ENCODE measurements around the gene CLIC4.
"Not testable (repeated sequence)": the region's sequence is repeated elsewhere in the genome, so short reads cannot be mapped to it uniquely, and the experiment has no call there.

The CLIC4 gene

DNA sequence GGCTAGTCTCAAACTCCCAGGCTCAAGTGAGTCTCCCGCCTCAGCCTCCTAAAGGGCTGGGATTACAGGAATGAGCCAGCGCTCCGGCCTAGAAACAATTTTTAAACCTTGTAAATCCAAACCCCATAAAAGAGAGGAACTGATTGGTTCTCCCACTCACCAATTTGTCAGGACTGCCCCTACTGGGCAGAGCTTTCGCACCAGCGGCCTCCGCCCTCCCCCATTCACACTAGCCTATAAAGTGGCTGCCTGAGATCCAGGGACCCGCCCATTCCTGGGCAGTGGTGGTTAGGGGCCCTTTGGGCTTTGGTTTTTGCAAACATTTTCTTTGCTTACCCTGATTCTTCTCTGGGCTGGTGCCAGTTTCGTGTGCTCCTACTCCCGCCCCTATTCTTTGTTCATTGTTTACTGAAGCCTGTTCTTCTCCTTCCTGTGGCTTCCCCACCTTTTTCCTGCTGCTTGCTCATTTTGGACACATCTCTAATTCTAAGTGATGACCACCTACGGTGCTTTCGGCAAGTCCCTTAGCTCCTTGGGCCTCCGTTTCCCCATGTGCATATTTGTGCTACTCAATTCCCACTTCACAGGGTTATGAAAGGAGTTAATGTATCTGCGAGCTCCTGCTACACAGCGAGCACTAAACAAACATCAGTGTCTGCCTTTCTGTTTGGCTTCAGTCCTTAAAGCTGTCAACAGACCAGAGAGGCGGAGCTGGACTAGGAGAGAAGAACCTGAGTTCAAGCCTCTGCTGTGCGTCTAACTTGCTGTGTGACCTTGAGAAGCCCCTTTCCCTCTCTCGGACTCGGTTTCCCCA is 39.8 kb upstream of the CLIC4 start:
- TF ChIP-seq POLR2AphosphoS5 (IDR thresholded peaks at IDR 0.05; ENCODE audit: low read depth, low read length) = no peak
- peak; percentile 19; the same call in 1 of the 2 replicates for TF ChIP-seq SPI1 (IDR thresholded peaks at IDR 0.05; ENCODE audit: low read depth, low read length)
- TF ChIP-seq PAX5 (IDR thresholded peaks at IDR 0.05; ENCODE audit: insufficient read depth, low read length, severe bottlenecking) = no peak
- TF ChIP-seq POLR2A (IDR thresholded peaks at IDR 0.05; ENCODE audit: low read depth, low read length) = no peak
- DNase-seq (ENCODE audit: insufficient read length, low spot score) (peak; percentile 74), FAIRE-seq (peak; percentile 28)

DNA sequence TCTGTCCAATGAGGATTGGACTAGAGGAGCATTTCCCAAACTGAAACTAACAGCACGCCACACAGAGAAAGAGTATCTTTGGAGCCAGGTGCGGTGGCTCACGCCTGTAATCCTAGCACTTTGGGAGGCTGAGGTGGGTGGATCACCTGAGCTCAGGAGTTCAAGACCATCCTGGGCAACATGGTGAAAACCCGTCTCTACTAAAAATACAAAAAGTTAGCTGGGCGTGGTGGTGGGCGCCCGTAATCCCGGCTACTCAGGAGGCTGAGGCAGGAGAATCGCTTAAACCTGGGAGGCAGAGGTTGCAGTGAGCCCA is 39.2 kb upstream of the CLIC4 start:
- FAIRE-seq; DNase-seq (ENCODE audit: insufficient read length, low spot score): not testable (repeated sequence)

DNA sequence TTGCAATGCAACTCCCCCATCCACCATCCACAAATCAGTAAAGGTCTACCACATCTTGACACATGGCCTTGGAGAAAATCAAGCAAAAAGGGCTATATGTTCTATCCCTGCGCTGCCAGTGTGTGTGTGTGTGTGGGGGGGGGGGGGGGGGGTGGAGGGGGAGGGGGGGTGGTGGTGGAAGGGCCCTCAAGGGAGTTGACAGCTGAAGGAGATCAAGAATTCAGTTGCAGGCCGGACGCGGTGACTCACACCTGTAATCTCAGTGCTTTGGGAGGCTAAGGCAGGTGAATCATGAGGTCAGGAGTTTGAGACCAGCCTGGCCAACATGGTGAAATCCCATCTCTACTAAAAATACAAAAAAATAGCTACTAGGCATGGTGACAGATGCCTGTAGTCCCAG is 37.6 kb upstream of the CLIC4 start:
- no peak for TF ChIP-seq PAX5 (IDR thresholded peaks at IDR 0.05; ENCODE audit: insufficient read depth, low read length, severe bottlenecking)
- no peak for TF ChIP-seq POLR2A (IDR thresholded peaks at IDR 0.05; ENCODE audit: low read depth, low read length)
- TF ChIP-seq SPI1 (IDR thresholded peaks at IDR 0.05; ENCODE audit: low read depth, low read length) = no peak
- TF ChIP-seq TAF1 (IDR thresholded peaks at IDR 0.05; ENCODE audit: low read depth, low read length) = no peak
- TF ChIP-seq POU2F2 (IDR thresholded peaks at IDR 0.05; ENCODE audit: low read depth, low read length) = no peak
- no peak for TF ChIP-seq POLR2AphosphoS5 (IDR thresholded peaks at IDR 0.05; ENCODE audit: low read depth, low read length)
- DNase-seq (ENCODE audit: insufficient read length, low spot score) = no peak
- no peak for FAIRE-seq

- DNase-seq (ENCODE audit: insufficient read length, low spot score) (no peak), FAIRE-seq (no peak)
- TF ChIP-seq SPI1 (IDR thresholded peaks at IDR 0.05; ENCODE audit: low read depth, low read length) (peak; percentile 93), POLR2A (IDR thresholded peaks at IDR 0.05; ENCODE audit: low read depth, low read length) (no peak)
Measured at GRCh38 chr1:24708938-24709337, 36.3 kb upstream of the CLIC4 start.

DNA sequence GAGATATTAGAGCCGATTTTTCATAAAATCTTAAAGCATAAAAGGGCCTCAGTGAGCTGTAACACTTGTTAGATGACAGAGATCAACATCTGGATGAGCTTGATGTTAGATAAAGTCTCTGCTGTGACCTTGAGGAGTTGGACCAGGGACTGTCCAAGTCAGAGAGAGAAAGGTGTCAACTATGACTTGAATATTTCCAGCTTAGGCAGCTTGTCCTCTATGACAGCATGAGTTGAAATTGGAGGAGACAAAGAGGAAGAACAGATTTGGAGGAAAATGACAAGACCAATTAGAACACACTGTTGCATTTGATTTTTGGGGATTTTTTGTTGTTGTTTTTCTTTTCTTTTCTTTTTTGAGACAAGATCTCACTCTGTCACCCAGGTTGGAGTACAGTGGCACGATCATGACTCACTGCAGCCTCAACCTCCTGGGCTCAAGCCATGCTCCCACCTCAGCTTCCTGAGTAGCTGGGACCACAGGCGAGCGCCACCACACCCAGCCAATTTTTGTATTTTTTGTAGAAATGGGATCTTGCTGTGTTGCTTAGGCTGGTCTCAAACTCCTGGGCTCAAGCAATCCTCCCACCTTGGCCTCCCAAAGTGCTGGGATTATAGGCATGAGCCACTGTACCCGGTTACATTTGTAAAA is 35.3 kb upstream of the CLIC4 start:
- FAIRE-seq = no peak
- TF ChIP-seq POU2F2 (IDR thresholded peaks at IDR 0.05; ENCODE audit: low read depth, low read length) = no peak
- TF ChIP-seq PAX5 (IDR thresholded peaks at IDR 0.05; ENCODE audit: insufficient read depth, low read length, severe bottlenecking) = no peak
- no peak for TF ChIP-seq POLR2A (IDR thresholded peaks at IDR 0.05; ENCODE audit: low read depth, low read length)
- no peak for TF ChIP-seq POLR2AphosphoS5 (IDR thresholded peaks at IDR 0.05; ENCODE audit: low read depth, low read length)
- TF ChIP-seq SPI1 (IDR thresholded peaks at IDR 0.05; ENCODE audit: low read depth, low read length) = no peak
- no peak for TF ChIP-seq TAF1 (IDR thresholded peaks at IDR 0.05; ENCODE audit: low read depth, low read length)
- DNase-seq (ENCODE audit: insufficient read length, low spot score) = no peak

- TF ChIP-seq SPI1 (IDR thresholded peaks at IDR 0.05; ENCODE audit: low read depth, low read length) = no peak
- no peak for TF ChIP-seq POLR2A (IDR thresholded peaks at IDR 0.05; ENCODE audit: low read depth, low read length)
- TF ChIP-seq POLR2AphosphoS5 (IDR thresholded peaks at IDR 0.05; ENCODE audit: low read depth, low read length) = no peak
- no peak for TF ChIP-seq TAF1 (IDR thresholded peaks at IDR 0.05; ENCODE audit: low read depth, low read length)
- TF ChIP-seq PAX5 (IDR thresholded peaks at IDR 0.05; ENCODE audit: insufficient read depth, low read length, severe bottlenecking) = no peak
- no peak for TF ChIP-seq POU2F2 (IDR thresholded peaks at IDR 0.05; ENCODE audit: low read depth, low read length)
- DNase-seq (ENCODE audit: insufficient read length, low spot score) (no peak), FAIRE-seq (no peak)
Measured at GRCh38 chr1:24711329-24711728, 33.9 kb upstream of the CLIC4 start.

DNA sequence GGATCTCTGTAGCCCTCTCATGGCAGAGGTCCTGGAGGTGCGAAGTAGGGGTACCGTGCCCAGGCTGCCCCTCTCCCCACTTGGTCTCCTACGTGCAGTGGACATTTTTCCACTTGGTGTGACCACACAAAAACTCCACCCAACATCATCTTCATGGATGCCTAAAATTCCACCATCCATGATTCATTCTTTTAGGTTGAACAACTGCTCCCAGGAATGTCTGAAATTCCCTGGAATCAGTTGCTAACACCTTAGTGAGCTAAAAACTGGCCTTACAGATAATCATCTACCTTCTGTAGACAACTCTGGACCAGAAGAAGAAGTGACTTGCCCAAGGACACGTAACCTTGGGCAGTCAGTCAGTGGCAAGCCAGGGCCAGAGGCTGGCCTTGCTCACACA is 32.1 kb upstream of the CLIC4 start:
- no peak for TF ChIP-seq POLR2AphosphoS5 (IDR thresholded peaks at IDR 0.05; ENCODE audit: low read depth, low read length)
- TF ChIP-seq SPI1 (IDR thresholded peaks at IDR 0.05; ENCODE audit: low read depth, low read length) = no peak
- no peak for TF ChIP-seq TAF1 (IDR thresholded peaks at IDR 0.05; ENCODE audit: low read depth, low read length)
- TF ChIP-seq POU2F2 (IDR thresholded peaks at IDR 0.05; ENCODE audit: low read depth, low read length) = no peak
- no peak for TF ChIP-seq POLR2A (IDR thresholded peaks at IDR 0.05; ENCODE audit: low read depth, low read length)
- no peak for TF ChIP-seq PAX5 (IDR thresholded peaks at IDR 0.05; ENCODE audit: insufficient read depth, low read length, severe bottlenecking)
- DNase-seq (ENCODE audit: insufficient read length, low spot score) (no peak), FAIRE-seq (no peak)

- TF ChIP-seq PAX5 (IDR thresholded peaks at IDR 0.05; ENCODE audit: insufficient read depth, low read length, severe bottlenecking) (no peak), SPI1 (IDR thresholded peaks at IDR 0.05; ENCODE audit: low read depth, low read length) (no peak), POLR2AphosphoS5 (IDR thresholded peaks at IDR 0.05; ENCODE audit: low read depth, low read length) (no peak), POU2F2 (IDR thresholded peaks at IDR 0.05; ENCODE audit: low read depth, low read length) (no peak)
- no peak for DNase-seq (ENCODE audit: insufficient read length, low spot score)
- no peak for FAIRE-seq
Measured at GRCh38 chr1:24713736-24714135, 31.5 kb upstream of the CLIC4 start.

GRCh38 chr1:24714859-24715520 is 30.3 kb upstream of the CLIC4 start:
- DNase-seq (ENCODE audit: insufficient read length, low spot score) = no peak
- no peak for TF ChIP-seq POLR2A (IDR thresholded peaks at IDR 0.05; ENCODE audit: low read depth, low read length)
- TF ChIP-seq POU2F2 (IDR thresholded peaks at IDR 0.05; ENCODE audit: low read depth, low read length) = no peak
- FAIRE-seq = no peak

- no peak for DNase-seq (ENCODE audit: insufficient read length, low spot score)
- no peak for TF ChIP-seq TAF1 (IDR thresholded peaks at IDR 0.05; ENCODE audit: low read depth, low read length)
- TF ChIP-seq POLR2AphosphoS5 (IDR thresholded peaks at IDR 0.05; ENCODE audit: low read depth, low read length) = no peak
- no peak for TF ChIP-seq SPI1 (IDR thresholded peaks at IDR 0.05; ENCODE audit: low read depth, low read length)
- FAIRE-seq = no peak
Measured at GRCh38 chr1:24715658-24716057, 29.6 kb upstream of the CLIC4 start.
